ENCODE results near the gene GPC3.

GPC3 gene

GRCh38 chrX:133674726-133675470, 310.5 kb downstream of the GPC3 start:
- DNase-seq: no peak

- DNase-seq: no peak
Observed at GRCh38 chrX:133670383-133670782, 315.0 kb downstream of the GPC3 start.

GRCh38 chrX:133669214-133669613, 316.2 kb downstream of the GPC3 start:
- no peak for DNase-seq

- DNase-seq: no peak
Observed at GRCh38 chrX:133668225-133668931, 317.0 kb downstream of the GPC3 start.

GRCh38 chrX:133666256-133666655, 319.1 kb downstream of the GPC3 start:
- DNase-seq: no peak

- no peak for DNase-seq
Observed at GRCh38 chrX:133661962-133662839, 323.2 kb downstream of the GPC3 start.

- DNase-seq: peak; percentile 10
Observed at GRCh38 chrX:133660281-133660680, 325.1 kb downstream of the GPC3 start.

- no peak for DNase-seq
Observed at GRCh38 chrX:133658293-133658911, 327.0 kb downstream of the GPC3 start.

- no peak for DNase-seq
Observed at GRCh38 chrX:133655275-133656265, 329.8 kb downstream of the GPC3 start.

GRCh38 chrX:133654811-133655210, 330.6 kb downstream of the GPC3 start:
- DNase-seq: no peak

GRCh38 chrX:133653358-133653757, 332.0 kb downstream of the GPC3 start:
- no peak for DNase-seq

GRCh38 chrX:133652185-133652584, 333.2 kb downstream of the GPC3 start:
- DNase-seq: no peak

GRCh38 chrX:133650239-133650638, 335.2 kb downstream of the GPC3 start:
- DNase-seq: no peak

GRCh38 chrX:133649651-133650050, 335.7 kb downstream of the GPC3 start:
- no peak for DNase-seq

- DNase-seq: no peak
Observed at GRCh38 chrX:133648594-133648993, 336.8 kb downstream of the GPC3 start.

GRCh38 chrX:133646719-133647116, 338.7 kb downstream of the GPC3 start:
- no peak for DNase-seq

GRCh38 chrX:133645977-133646718, 339.2 kb downstream of the GPC3 start:
- DNase-seq: no peak

GRCh38 chrX:133645256-133645655, 340.1 kb downstream of the GPC3 start:
- DNase-seq: no peak

GRCh38 chrX:133640161-133641015, 345.0 kb downstream of the GPC3 start:
- DNase-seq: no peak

- no peak for DNase-seq
Observed at GRCh38 chrX:133639726-133640125, 345.7 kb downstream of the GPC3 start.

Data from amniotic stem cell (primary cell).